Dendritic cell treated with granulocyte-macrophage colony-stimulating factor and Interleukin-4, amounts not matched to agents 40 ng/mL and 50 ng/mL, for 4 days (primary cell): ENCODE data around the gene MYO5C.

ENCODE experiments used
- H3K27ac Mint-ChIP-seq: one replicate; pipeline ENCODE4 v1.8.0; 2022; ENCODE audit warnings: mild to moderate bottlenecking, mixed read lengths
- H3K27me3 Mint-ChIP-seq: one replicate; pipeline ENCODE4 v1.8.0; 2022; ENCODE audit warnings: mild to moderate bottlenecking, mixed read lengths
- H3K36me3 Mint-ChIP-seq: one replicate; pipeline ENCODE4 v1.8.0; 2022; ENCODE audit warnings: low read depth, mixed read lengths
- H3K4me1 Mint-ChIP-seq: one replicate; pipeline ENCODE4 v1.8.0; 2022; ENCODE audit warnings: low read depth, mixed read lengths
- H3K4me3 Mint-ChIP-seq: one replicate; pipeline ENCODE4 v1.8.0; 2022; ENCODE audit warnings: mild to moderate bottlenecking, moderate library complexity, mixed read lengths
- H3K9me3 Mint-ChIP-seq: one replicate; pipeline ENCODE4 v1.8.0; 2022; ENCODE audit warnings: mixed read lengths
- intact Hi-C: fragments of 100-400 bp; cut with micrococcal nuclease; formaldehyde crosslinking; loops from one replicate; pipeline ENCODE4 v1.15.0; 2022

The MYO5C gene, protein sequence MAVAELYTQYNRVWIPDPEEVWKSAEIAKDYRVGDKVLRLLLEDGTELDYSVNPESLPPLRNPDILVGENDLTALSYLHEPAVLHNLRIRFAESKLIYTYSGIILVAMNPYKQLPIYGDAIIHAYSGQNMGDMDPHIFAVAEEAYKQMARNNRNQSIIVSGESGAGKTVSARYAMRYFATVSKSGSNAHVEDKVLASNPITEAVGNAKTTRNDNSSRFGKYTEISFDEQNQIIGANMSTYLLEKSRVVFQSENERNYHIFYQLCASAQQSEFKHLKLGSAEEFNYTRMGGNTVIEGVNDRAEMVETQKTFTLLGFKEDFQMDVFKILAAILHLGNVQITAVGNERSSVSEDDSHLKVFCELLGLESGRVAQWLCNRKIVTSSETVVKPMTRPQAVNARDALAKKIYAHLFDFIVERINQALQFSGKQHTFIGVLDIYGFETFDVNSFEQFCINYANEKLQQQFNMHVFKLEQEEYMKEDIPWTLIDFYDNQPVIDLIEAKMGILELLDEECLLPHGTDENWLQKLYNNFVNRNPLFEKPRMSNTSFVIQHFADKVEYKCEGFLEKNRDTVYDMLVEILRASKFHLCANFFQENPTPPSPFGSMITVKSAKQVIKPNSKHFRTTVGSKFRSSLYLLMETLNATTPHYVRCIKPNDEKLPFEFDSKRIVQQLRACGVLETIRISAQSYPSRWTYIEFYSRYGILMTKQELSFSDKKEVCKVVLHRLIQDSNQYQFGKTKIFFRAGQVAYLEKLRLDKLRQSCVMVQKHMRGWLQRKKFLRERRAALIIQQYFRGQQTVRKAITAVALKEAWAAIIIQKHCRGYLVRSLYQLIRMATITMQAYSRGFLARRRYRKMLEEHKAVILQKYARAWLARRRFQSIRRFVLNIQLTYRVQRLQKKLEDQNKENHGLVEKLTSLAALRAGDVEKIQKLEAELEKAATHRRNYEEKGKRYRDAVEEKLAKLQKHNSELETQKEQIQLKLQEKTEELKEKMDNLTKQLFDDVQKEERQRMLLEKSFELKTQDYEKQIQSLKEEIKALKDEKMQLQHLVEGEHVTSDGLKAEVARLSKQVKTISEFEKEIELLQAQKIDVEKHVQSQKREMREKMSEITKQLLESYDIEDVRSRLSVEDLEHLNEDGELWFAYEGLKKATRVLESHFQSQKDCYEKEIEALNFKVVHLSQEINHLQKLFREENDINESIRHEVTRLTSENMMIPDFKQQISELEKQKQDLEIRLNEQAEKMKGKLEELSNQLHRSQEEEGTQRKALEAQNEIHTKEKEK (N-terminal part only)

DNA sequence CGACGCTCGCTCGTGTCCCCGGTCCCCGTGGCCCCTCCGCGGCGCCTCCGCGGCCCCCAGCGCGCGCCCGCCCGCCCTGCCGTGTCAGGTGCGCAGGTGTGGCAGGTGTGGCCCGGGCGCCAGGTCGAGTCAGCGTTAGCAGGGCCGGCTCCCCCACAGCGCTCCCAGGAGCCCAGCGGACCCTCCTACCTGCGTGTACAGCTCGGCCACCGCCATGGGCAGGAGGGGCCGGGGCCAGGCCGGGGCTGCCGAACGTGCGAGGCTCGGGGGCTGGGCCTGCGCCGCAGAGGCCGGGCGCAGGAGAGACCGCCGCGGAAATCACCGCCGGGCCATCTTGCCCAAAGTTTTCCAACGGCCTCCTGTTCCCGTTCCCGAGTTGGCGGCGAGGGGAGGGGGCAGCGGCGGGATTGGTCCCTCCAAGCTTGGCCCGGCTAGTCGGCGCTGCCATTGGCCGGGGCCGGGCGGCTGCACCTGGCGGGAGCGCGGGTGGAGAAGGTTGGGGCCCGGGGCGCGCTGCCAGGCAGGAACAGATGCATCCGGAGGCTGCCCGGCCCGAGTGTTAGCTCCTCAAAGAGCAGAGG, at the start of gene MYO5C:
Gene MYO5C (minus strand): TSS at position 384 of the 581 bp plus-strand sequence. CDS start 168 bp downstream, at position 216.
- Mint-ChIP-seq H3K27ac (no peak within 1 kb of the TSS), H3K9me3 (no peaks in the 10 kb centered on the region), H3K27me3 (peaks cover 39% of the 10 kb centered on the region), H3K4me3 (peak within 1 kb of the TSS; percentile 45), H3K36me3 (no peaks in the 10 kb centered on the region), H3K4me1 (peaks cover 23% of the 10 kb centered on the region)
- intact Hi-C loops: no loop called here

DNA sequence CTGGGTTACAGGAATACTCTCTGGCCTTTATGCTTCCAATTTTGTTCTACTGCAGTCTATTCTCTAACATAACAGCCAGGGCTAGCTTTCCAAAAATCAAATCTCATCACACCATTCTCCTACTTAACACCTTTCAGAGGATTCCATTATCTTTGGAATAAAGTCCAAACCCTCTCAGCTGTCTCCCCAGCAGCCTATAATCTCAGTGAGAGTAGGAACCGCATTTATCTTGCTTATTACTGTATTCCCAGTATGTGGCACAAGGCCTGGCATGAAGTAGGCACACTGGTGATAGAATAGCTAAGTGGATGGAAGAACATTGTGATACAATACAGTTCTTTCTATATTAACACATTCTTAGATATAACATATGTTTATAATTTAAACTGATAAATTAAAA, 49.0 kb upstream of the MYO5C start:
- intact Hi-C loops: no loop called here
- no peaks in the 10 kb centered on the region for H3K4me1 Mint-ChIP-seq
- H3K9me3 Mint-ChIP-seq: no peaks in the 10 kb centered on the region
- H3K36me3 Mint-ChIP-seq: peaks cover 91% of the 10 kb centered on the region
- H3K27ac Mint-ChIP-seq: no peak overlapping the region
- H3K27me3 Mint-ChIP-seq: no peaks in the 10 kb centered on the region
- no peak overlapping the region for H3K4me3 Mint-ChIP-seq

DNA sequence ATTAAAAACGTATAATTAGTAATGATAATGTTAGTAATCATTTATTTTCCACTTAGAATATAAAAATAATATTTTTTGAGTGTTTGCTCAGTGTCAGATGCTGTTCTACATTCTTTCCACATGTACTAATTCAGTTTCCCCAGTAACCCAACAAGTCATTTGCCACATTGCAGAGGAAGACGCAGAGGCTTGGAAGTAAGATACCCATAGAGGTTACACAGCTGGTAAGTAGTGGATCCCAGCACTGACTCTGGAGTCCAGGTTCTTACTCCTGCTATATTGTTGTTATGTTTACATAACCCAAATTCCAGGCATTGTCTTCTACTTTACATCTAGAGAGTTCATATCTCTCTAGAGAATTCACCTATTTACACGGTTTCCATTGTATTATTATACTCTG, 48.2 kb upstream of the MYO5C start:
- Mint-ChIP-seq H3K27ac (no peak overlapping the region), H3K27me3 (no peaks in the 10 kb centered on the region), H3K9me3 (no peaks in the 10 kb centered on the region), H3K4me1 (no peaks in the 10 kb centered on the region), H3K4me3 (no peak overlapping the region), H3K36me3 (peaks cover 89% of the 10 kb centered on the region)
- intact Hi-C loops: no loop called here

GRCh38 chr15:52340093-52340492, 44.5 kb upstream of the MYO5C start:
- Mint-ChIP-seq H3K36me3 (peaks cover 90% of the 10 kb centered on the region), H3K27ac (no peak overlapping the region), H3K9me3 (no peaks in the 10 kb centered on the region), H3K4me1 (no peaks in the 10 kb centered on the region), H3K4me3 (no peak overlapping the region), H3K27me3 (no peaks in the 10 kb centered on the region)
- intact Hi-C loops: no loop called here

DNA sequence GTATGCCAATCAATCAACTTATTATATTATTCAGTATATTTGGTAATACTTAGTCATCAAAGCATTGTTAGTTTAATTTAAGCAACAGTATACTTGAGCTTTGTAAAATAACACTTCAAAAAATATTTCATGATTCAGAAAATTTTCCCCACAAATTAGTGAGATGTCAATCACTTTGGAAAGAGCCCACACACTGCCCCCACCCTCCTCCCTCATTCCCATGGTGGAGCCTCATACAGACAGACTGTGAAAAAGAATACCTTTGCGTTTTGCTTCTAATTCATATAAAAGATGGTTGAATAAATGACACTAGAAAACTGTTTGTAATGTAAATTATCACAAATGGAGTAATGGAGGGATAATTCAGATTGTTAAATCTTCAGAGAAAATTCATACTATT, 43.3 kb upstream of the MYO5C start:
- Mint-ChIP-seq H3K4me1 (no peaks in the 10 kb centered on the region), H3K9me3 (no peaks in the 10 kb centered on the region), H3K4me3 (no peak overlapping the region), H3K27ac (no peak overlapping the region), H3K36me3 (peaks cover 85% of the 10 kb centered on the region), H3K27me3 (no peaks in the 10 kb centered on the region)
- intact Hi-C loops: no loop called here

DNA sequence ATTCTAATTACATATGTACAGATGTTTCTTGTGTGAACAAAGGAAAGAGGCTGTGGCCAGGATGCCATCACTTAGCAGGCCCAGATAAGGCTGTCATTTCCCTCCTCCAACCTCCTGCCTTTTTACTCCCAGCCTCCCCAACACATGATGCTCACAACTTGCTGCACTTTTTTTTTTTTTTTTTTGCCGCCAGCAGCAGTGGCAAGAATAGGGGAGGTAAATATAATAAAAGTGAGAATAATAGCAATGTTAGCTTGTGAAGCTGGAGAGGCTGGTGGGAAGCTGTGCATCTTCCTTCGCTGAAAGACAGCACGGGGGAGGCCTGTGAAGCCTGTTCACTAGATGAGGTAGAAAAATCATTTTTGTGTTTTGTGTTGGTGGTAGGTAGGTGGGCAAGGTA, 42.5 kb upstream of the MYO5C start:
- no peak overlapping the region for H3K4me3 Mint-ChIP-seq
- H3K27me3 Mint-ChIP-seq: no peaks in the 10 kb centered on the region
- intact Hi-C loops: no loop called here
- H3K4me1 Mint-ChIP-seq: no peaks in the 10 kb centered on the region
- no peak overlapping the region for H3K27ac Mint-ChIP-seq
- no peaks in the 10 kb centered on the region for H3K9me3 Mint-ChIP-seq
- H3K36me3 Mint-ChIP-seq: peaks cover 83% of the 10 kb centered on the region

- H3K9me3 Mint-ChIP-seq: no peaks in the 10 kb centered on the region
- intact Hi-C loops: no loop called here
- H3K4me3 Mint-ChIP-seq: no peak overlapping the region
- no peaks in the 10 kb centered on the region for H3K27me3 Mint-ChIP-seq
- peaks cover 83% of the 10 kb centered on the region for H3K36me3 Mint-ChIP-seq
- no peaks in the 10 kb centered on the region for H3K4me1 Mint-ChIP-seq
- H3K27ac Mint-ChIP-seq: no peak overlapping the region
Measured at GRCh38 chr15:52337198-52337853, 41.7 kb upstream of the MYO5C start.

DNA sequence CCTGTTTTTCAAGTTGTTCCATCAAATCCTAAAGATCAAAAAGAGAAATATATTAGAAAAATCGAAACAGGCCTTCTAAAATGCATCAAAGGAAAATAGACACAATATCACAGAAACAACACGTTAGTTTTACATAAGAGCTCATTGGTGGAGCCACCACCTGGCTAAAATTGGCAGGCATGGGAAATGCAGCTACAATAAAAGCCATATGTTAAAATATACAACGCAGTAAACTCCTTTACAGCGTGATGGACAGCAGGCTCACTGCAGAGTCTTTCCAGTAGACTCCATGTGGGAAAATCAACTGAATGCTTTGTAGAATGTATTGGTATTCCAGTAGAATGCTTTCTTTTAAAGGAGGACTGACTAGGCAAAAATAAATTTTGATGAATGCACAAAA, 40.9 kb upstream of the MYO5C start:
- no peaks in the 10 kb centered on the region for H3K4me1 Mint-ChIP-seq
- H3K27ac Mint-ChIP-seq: no peak overlapping the region
- no peak overlapping the region for H3K4me3 Mint-ChIP-seq
- no peaks in the 10 kb centered on the region for H3K9me3 Mint-ChIP-seq
- H3K36me3 Mint-ChIP-seq: peaks cover 83% of the 10 kb centered on the region
- no peaks in the 10 kb centered on the region for H3K27me3 Mint-ChIP-seq
- intact Hi-C loops: no loop called here

DNA sequence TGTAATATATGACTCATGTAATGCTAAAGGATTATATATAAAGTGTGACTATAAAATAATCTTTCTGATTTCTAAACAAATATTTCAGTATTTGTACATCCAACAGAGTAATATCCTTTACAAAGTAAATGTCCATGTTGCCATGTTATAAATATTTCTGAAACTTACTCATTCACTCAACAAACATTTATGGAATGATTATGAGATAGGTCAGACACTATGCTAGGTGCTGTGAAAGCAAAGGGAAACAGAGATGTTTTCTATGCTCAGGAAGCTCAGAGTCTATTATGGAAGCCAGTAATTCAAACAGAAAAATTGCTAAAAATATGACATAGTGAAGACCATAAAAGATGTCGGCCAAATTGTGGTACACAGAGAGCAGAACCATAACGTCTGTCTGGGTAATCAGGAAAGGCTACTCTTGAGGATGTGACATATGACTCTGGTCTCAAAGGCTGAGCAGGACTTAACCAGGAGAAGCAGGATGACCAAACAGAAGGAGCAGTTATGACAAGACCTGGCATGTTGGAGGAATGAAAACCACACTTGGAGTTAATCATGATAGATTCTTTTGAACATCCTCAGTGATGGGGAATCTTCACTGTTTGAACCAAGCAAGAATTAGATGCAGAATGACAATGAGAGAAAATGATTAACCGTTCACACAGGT, 39.0 kb upstream of the MYO5C start:
- H3K36me3 Mint-ChIP-seq: peaks cover 83% of the 10 kb centered on the region
- H3K27ac Mint-ChIP-seq: no peak overlapping the region

GRCh38 chr15:52331490-52332240, 36.1 kb upstream of the MYO5C start:
- H3K36me3 Mint-ChIP-seq: peaks cover 88% of the 10 kb centered on the region
- no peaks in the 10 kb centered on the region for H3K27me3 Mint-ChIP-seq
- intact Hi-C loops: no loop called here
- H3K4me1 Mint-ChIP-seq: no peaks in the 10 kb centered on the region
- H3K4me3 Mint-ChIP-seq: no peak overlapping the region
- no peak overlapping the region for H3K27ac Mint-ChIP-seq
- H3K9me3 Mint-ChIP-seq: no peaks in the 10 kb centered on the region

More for the DNA sequence above, 39.0 kb upstream of the MYO5C start:
- Mint-ChIP-seq H3K27me3 (no peaks in the 10 kb centered on the region), H3K4me1 (no peaks in the 10 kb centered on the region), H3K4me3 (no peak overlapping the region), H3K9me3 (no peaks in the 10 kb centered on the region)
- intact Hi-C loops: no loop called here

DNA sequence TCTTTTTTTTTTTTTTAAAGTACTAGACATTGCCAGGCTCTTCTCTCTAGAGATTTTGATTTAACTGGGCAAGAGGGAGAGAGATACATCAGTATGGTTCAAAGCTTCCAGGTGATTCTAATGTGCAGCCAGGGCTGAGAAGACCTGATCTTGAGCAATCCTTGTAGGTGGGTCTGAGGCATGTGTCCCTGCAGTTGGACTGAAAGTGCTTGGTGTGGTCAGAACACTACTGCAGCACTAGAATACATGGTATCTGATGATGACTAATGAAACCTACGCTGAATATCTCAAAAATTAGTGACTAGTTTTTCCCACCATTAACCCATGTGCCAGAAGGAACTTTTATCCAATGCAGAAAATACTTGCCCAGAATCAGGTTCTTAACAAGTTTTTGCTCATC, 34.4 kb upstream of the MYO5C start:
- H3K4me3 Mint-ChIP-seq: no peak overlapping the region
- no peaks in the 10 kb centered on the region for H3K27me3 Mint-ChIP-seq
- H3K9me3 Mint-ChIP-seq: no peaks in the 10 kb centered on the region
- no peak overlapping the region for H3K27ac Mint-ChIP-seq
- H3K4me1 Mint-ChIP-seq: no peaks in the 10 kb centered on the region
- intact Hi-C loops: loop anchor here (10.0 kb wide), 1 partner anchor 415 kb away; no protein-coding TSS in a partner anchor
- H3K36me3 Mint-ChIP-seq: peaks cover 89% of the 10 kb centered on the region

GRCh38 chr15:52329150-52329549, 33.5 kb upstream of the MYO5C start:
- Mint-ChIP-seq H3K27me3 (no peaks in the 10 kb centered on the region), H3K9me3 (no peaks in the 10 kb centered on the region), H3K27ac (no peak overlapping the region), H3K36me3 (peaks cover 90% of the 10 kb centered on the region), H3K4me3 (no peak overlapping the region), H3K4me1 (no peaks in the 10 kb centered on the region)
- intact Hi-C loops: loop anchor here (10.0 kb wide), 1 partner anchor 414 kb away; no protein-coding TSS in a partner anchor
